AG04450 (cell line): ENCODE data around the gene TLX2. TPM values are rescaled to one million over a fixed set of nuclear protein-coding genes. Genes with fewer than 3 reads are reported as not detected.
A peak's percentile ranks its signal among the peaks of the same experiment; 100 is the strongest.

Experiments
- CTCF ChIA-PET: fragments of 300-600, 350-600 bp; formaldehyde crosslinking; extraction: SDS; loops from one replicate; lab custom pipeline; 2022; ENCODE audit warnings: antibody characterized with exemption, inconsistent platforms; lab: Charles Lee
- POLR2A ChIA-PET: fragments of 350-600 bp; formaldehyde crosslinking; extraction: SDS; loops from one replicate; lab custom pipeline; 2021; ENCODE audit warnings: antibody characterized with exemption, inconsistent platforms; lab: Yijun Ruan, JAX
- DNase-seq: peaks from one replicate; pipeline ENCODE4 v3.0.0-alpha.2; 2011; ENCODE audit warnings: low read depth, low spot score
- H3K27ac ChIP-seq: one replicate; pipeline ENCODE4 v1.5.1; 2012; ENCODE audit warnings: low read depth, low read length, control low read depth
- H3K27me3 ChIP-seq: one replicate; pipeline ENCODE4 v1.6.0; 2012; ENCODE audit warnings: low read length; ENCODE audit not compliant: control insufficient read depth, insufficient read depth
- H3K4me3 ChIP-seq: 2 replicates; pipeline ENCODE4 v1.5.1; 2011; ENCODE audit warnings: mild to moderate bottlenecking, low read depth, low read length, control low read depth
- H3K9me3 ChIP-seq: 2 replicates; pipeline ENCODE4 v1.5.1; 2012; ENCODE audit warnings: low read length; ENCODE audit not compliant: control insufficient read depth, insufficient read depth
- CTCF ChIP-seq: IDR thresholded peaks from 2 replicates; pipeline ENCODE4 v1.5.1; 2011; ENCODE audit warnings: low read depth, low read length, control low read depth, inconsistent platforms
- polyA plus RNA-seq: library from polyadenylated mRNA; depleted of rRNA; stranded (reverse); fragments of >200 nt; gene quantifications from 2 replicates; pipeline ENCODE4 v1.2.3, GENCODE V29; 2011

Gene TLX2
- polyA plus RNA-seq, 1 experiment = not detected

GRCh38 chr2:74472945-74473258, 41.3 kb upstream of the TLX2 start:
- no peak for TF ChIP-seq CTCF
- CTCF ChIA-PET = interaction anchor here (0.9 to 1.1 kb wide), 2 partner anchors 10 to 13 kb away, joined by 3 to 6 read pairs; partner anchors contain the start of genes CCDC142 and TTC31
- POLR2A ChIA-PET = interaction anchor here (0.8 to 2.9 kb wide), 4 partner anchors 9 to 31 kb away, joined by 3 to 13 read pairs (median 11); partner anchors contain the start of genes CCDC142, INO80B, TTC31 and WBP1
- Histone ChIP-seq H3K4me3 (peak overlapping the region; percentile 89), H3K27me3 (no peaks in the 10 kb centered on the region), H3K9me3 (no peaks in the 10 kb centered on the region; the same call in 1 of the 2 replicates), H3K27ac (peak overlapping the region; percentile 89)
- DNase-seq = no peak

GRCh38 chr2:74474481-74474880, 39.8 kb upstream of the TLX2 start:
- ChIA-PET CTCF (interaction anchor here (0.6 to 0.9 kb wide), 3 partner anchors 9 to 170 kb away, joined by 3 to 4 read pairs (median 3); no protein-coding TSS in a partner anchor), POLR2A (interaction anchor here (0.8 kb wide), 1 partner anchor 17 kb away, joined by 3 read pairs; no protein-coding TSS in a partner anchor)
- DNase-seq = no peak
- Histone ChIP-seq H3K9me3 (no peaks in the 10 kb centered on the region; the same call in 1 of the 2 replicates), H3K4me3 (no peak overlapping the region), H3K27ac (no peak overlapping the region), H3K27me3 (no peaks in the 10 kb centered on the region)
- TF ChIP-seq CTCF = no peak

- Histone ChIP-seq H3K4me3 (no peak overlapping the region), H3K9me3 (no peaks in the 10 kb centered on the region; the same call in 1 of the 2 replicates), H3K27ac (no peak overlapping the region), H3K27me3 (no peaks in the 10 kb centered on the region)
- no peak for DNase-seq
- POLR2A ChIA-PET = no interaction called here
- CTCF ChIA-PET = interaction anchor here (1.2 kb wide), 1 partner anchor 110 kb away, joined by 3 read pairs; no protein-coding TSS in a partner anchor
- TF ChIP-seq CTCF = peak; percentile 17; the same call in 1 of the 2 replicates
Measured at GRCh38 chr2:74474899-74475298, 39.4 kb upstream of the TLX2 start.

- H3K9me3 ChIP-seq = no peaks in the 10 kb centered on the region; the same call in 1 of the 2 replicates
- peak overlapping the region; percentile 99 for H3K4me3 ChIP-seq
- no peak for DNase-seq
- no peaks in the 10 kb centered on the region for H3K27me3 ChIP-seq
- POLR2A ChIA-PET = interaction anchor here (1.1 to 2.8 kb wide), 6 partner anchors 9 to 72 kb away, joined by 3 to 16 read pairs (median 6); partner anchors contain the start of genes AUP1, HTRA2, INO80B and LOXL3
- CTCF ChIA-PET = interaction anchor here (1.5 to 12.6 kb wide), 3 partner anchors 23 to 106 kb away, joined by 4 to 174 read pairs (median 11); no protein-coding TSS in a partner anchor
- peak overlapping the region; percentile 21 for H3K27ac ChIP-seq
- TF ChIP-seq CTCF = no peak
Measured at GRCh38 chr2:74481431-74481830, 32.8 kb upstream of the TLX2 start.
